ENCODE measurements around the gene TINCR. TPM values are rescaled to one million over a fixed set of nuclear protein-coding genes. Genes with fewer than 3 reads are reported as not detected.

Gene TINCR
- total RNA-seq, 1 experiment from 2014 or later, result 0.85 TPM

GRCh38 chr19:5591476-5591875, 23.7 kb upstream of the TINCR start (continued):
- TF ChIP-seq USF2 (CRISPR knock-in tag; IDR thresholded peaks at IDR 0.05), result no peak
- TF ChIP-seq PRDM15 (CRISPR knock-in tag; IDR thresholded peaks at IDR 0.05), result no peak
- TF ChIP-seq NFATC4 (CRISPR knock-in tag; IDR thresholded peaks at IDR 0.05), result no peak
- TF ChIP-seq GTF2I (CRISPR knock-in tag; conservative IDR thresholded peaks at IDR 0.05), result no peak
- no peak for TF ChIP-seq NR2C2 (CRISPR knock-in tag; IDR thresholded peaks at IDR 0.05)
- TF ChIP-seq JAZF1 (CRISPR knock-in tag; IDR thresholded peaks at IDR 0.05), result no peak
- TF ChIP-seq ZNF317 (CRISPR knock-in tag; IDR thresholded peaks at IDR 0.05; ENCODE audit: borderline replicate concordance, low read depth), result no peak
- TF ChIP-seq ATF2 (CRISPR knock-in tag; IDR thresholded peaks at IDR 0.05; ENCODE audit: borderline replicate concordance, low read depth), result no peak
- no peak for TF ChIP-seq ZNF396 (CRISPR knock-in tag; IDR thresholded peaks at IDR 0.05; ENCODE audit: borderline replicate concordance)
- TF ChIP-seq JUN (CRISPR knock-in tag; IDR thresholded peaks at IDR 0.05), result no peak
- TF ChIP-seq ZNF281 (CRISPR knock-in tag; IDR thresholded peaks at IDR 0.05), result no peak
- TF ChIP-seq USF1 (CRISPR knock-in tag; IDR thresholded peaks at IDR 0.05), result no peak
- TF ChIP-seq ATF3 (CRISPR knock-in tag; conservative IDR thresholded peaks at IDR 0.05), result no peak
- no peak for TF ChIP-seq ZNF219 (CRISPR knock-in tag; IDR thresholded peaks at IDR 0.05; ENCODE audit: borderline replicate concordance)

- DNase-seq (ENCODE audit: low spot score) (no peak), ATAC-seq (no peak)
- POLR2A ChIA-PET, result no interaction called here
- Mint-ChIP-seq H3K36me3 (peaks cover 57% of the 10 kb centered on the region), H3K27me3 (ENCODE audit: low read depth) (no peaks in the 10 kb centered on the region; the same call in 1 of the 2 replicates), H3K27ac (no peak overlapping the region), H3K4me3 (no peak overlapping the region), H3K4me1 (peaks cover 7% of the 10 kb centered on the region), H3K9me3 (no peaks in the 10 kb centered on the region)
- CTCF ChIA-PET, result no interaction called here
- no peak for TF ChIP-seq ATF2 (CRISPR knock-in tag; IDR thresholded peaks at IDR 0.05; ENCODE audit: borderline replicate concordance, low read depth)
- no peak for TF ChIP-seq ZMAT4 (CRISPR knock-in tag; IDR thresholded peaks at IDR 0.05)
- no peak for TF ChIP-seq USF2 (CRISPR knock-in tag; IDR thresholded peaks at IDR 0.05)
- TF ChIP-seq PRDM15 (CRISPR knock-in tag; IDR thresholded peaks at IDR 0.05), result no peak
- no peak for TF ChIP-seq ZNF671 (CRISPR knock-in tag; IDR thresholded peaks at IDR 0.05)
- TF ChIP-seq NR3C1 (CRISPR knock-in tag; conservative IDR thresholded peaks at IDR 0.05; ENCODE audit: low read depth), result no peak
- TF ChIP-seq TEAD4 (CRISPR knock-in tag; IDR thresholded peaks at IDR 0.05), result no peak
- TF ChIP-seq RORB (CRISPR knock-in tag; IDR thresholded peaks at IDR 0.05), result no peak
- TF ChIP-seq CREB1 (CRISPR knock-in tag; IDR thresholded peaks at IDR 0.05), result no peak
Measured at GRCh38 chr19:5590865-5591154, 23.1 kb upstream of the TINCR start.

Data from WTC11 (cell line).